ENCODE data around the gene MUC21.

DNA sequence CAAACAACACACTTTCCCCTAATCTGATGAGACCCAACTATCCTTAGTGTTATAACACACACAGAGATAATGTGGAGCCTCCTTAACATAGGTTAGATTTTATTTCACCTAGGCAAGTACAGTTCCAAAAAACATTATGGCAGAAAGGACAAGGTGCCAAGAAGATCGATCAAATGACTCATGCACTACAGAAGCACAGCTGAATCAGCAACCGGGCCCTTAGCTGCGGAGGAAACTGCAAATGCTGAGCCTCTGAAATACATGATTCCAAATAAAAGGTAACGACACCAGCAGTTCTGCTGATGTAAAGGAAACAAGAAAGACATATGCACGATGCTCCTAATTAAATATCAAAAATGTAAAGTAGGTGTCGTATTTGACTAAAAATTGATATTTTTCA, 19.9 kb upstream of the MUC21 start:
- no peak for TF ChIP-seq POLR2A (IDR thresholded peaks at IDR 0.05)
- TF ChIP-seq, protein P1, sequence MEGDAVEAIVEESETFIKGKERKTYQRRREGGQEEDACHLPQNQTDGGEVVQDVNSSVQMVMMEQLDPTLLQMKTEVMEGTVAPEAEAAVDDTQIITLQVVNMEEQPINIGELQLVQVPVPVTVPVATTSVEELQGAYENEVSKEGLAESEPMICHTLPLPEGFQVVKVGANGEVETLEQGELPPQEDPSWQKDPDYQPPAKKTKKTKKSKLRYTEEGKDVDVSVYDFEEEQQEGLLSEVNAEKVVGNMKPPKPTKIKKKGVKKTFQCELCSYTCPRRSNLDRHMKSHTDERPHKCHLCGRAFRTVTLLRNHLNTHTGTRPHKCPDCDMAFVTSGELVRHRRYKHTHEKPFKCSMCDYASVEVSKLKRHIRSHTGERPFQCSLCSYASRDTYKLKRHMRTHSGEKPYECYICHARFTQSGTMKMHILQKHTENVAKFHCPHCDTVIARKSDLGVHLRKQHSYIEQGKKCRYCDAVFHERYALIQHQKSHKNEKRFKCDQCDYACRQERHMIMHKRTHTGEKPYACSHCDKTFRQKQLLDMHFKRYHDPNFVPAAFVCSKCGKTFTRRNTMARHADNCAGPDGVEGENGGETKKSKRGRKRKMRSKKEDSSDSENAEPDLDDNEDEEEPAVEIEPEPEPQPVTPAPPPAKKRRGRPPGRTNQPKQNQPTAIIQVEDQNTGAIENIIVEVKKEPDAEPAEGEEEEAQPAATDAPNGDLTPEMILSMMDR (IDR thresholded peaks at IDR 0.05 in 4 of 5, conservative IDR thresholded peaks at IDR 0.05 in 1 of 5): no peak

All from gastrocnemius medialis (tissue), 4 donors.